WTC11 (cell line): Measurements from ENCODE around the gene NAA60. TPM values are rescaled to one million over a fixed set of nuclear protein-coding genes. Genes with fewer than 3 reads are reported as not detected.
A peak's percentile ranks its signal among the peaks of the same experiment; 100 is the strongest.

Experiments
- ATAC-seq: fragments of 200-7000 bp; cut with Tn5 transposase; 2 replicates; pipeline ENCODE4 v1.10.0; 2021; ENCODE audit warnings: mild to moderate bottlenecking, moderate library complexity
- CTCF ChIA-PET: fragments of 300-600 bp; sonication (Branson Sonifier 250); formaldehyde crosslinking; loops from one replicate; lab custom pipeline; 2021; ENCODE audit warnings: antibody characterized with exemption; lab: Charles Lee
- POLR2A ChIA-PET: fragments of 350-600 bp; sonication (Branson Sonifier 250); formaldehyde crosslinking; loops from one replicate; lab custom pipeline; 2021; ENCODE audit warnings: antibody characterized with exemption; lab: Charles Lee
- DNase-seq: peaks from one replicate; pipeline ENCODE4 v3.0.0; 2021; ENCODE audit warnings: low spot score
- H3K27ac Mint-ChIP-seq: 2 replicates; pipeline ENCODE4 v1.8.0; 2021; ENCODE audit warnings: mixed read lengths
- H3K27me3 Mint-ChIP-seq: 2 replicates; pipeline ENCODE4 v1.8.0; 2021; ENCODE audit warnings: low read depth, mild to moderate bottlenecking, moderate library complexity, mixed read lengths
- H3K36me3 Mint-ChIP-seq: 2 replicates; pipeline ENCODE4 v1.8.0; 2021; ENCODE audit warnings: mixed read lengths
- H3K4me1 Mint-ChIP-seq: 2 replicates; pipeline ENCODE4 v1.8.0; 2022; ENCODE audit warnings: mixed read lengths
- H3K4me3 Mint-ChIP-seq: 2 replicates; pipeline ENCODE4 v1.8.0; 2021; ENCODE audit warnings: mild to moderate bottlenecking, moderate library complexity, mixed read lengths
- H3K9me3 Mint-ChIP-seq: 2 replicates; pipeline ENCODE4 v1.8.0; 2021; ENCODE audit warnings: mixed read lengths
- CREM ChIP-seq: sonication (generic); formaldehyde crosslinking; IDR thresholded peaks from 2 replicates; pipeline ENCODE4 v1.8.1; 2022; ENCODE audit warnings: mild to moderate bottlenecking, missing genetic modification reagents, moderate library complexity
- IRF2 ChIP-seq: sonication (generic); formaldehyde crosslinking; IDR thresholded peaks from 2 replicates; pipeline ENCODE4 v1.8.0; 2022; ENCODE audit warnings: low read depth, missing genetic modification reagents, borderline replicate concordance
- NR2C2 ChIP-seq: sonication (generic); formaldehyde crosslinking; IDR thresholded peaks from 2 replicates; pipeline ENCODE4 v1.8.0; 2022; ENCODE audit warnings: mild to moderate bottlenecking, missing genetic modification reagents
- NR3C1 ChIP-seq: sonication (generic); formaldehyde crosslinking; conservative IDR thresholded peaks from 2 replicates; pipeline ENCODE4 v1.8.1; 2023; ENCODE audit warnings: low read depth, mild to moderate bottlenecking, missing genetic modification reagents
- OVOL2 ChIP-seq: fragments of 250-450 bp; sonication (Bioruptor Pico); IDR thresholded peaks from 2 replicates; pipeline ENCODE4 v1.9.0; 2021; ENCODE audit warnings: mild to moderate bottlenecking, borderline replicate concordance
- PRRX2 ChIP-seq: fragments of 250-450 bp; sonication (Bioruptor Pico); IDR thresholded peaks from 2 replicates; pipeline ENCODE4 v1.8.0; 2021; ENCODE audit warnings: mild to moderate bottlenecking
- RELA ChIP-seq: sonication (generic); formaldehyde crosslinking; IDR thresholded peaks from 2 replicates; pipeline ENCODE4 v1.8.1; 2022; ENCODE audit warnings: missing genetic modification reagents, mild to moderate bottlenecking, borderline replicate concordance
- ZBTB21 ChIP-seq: sonication (generic); formaldehyde crosslinking; IDR thresholded peaks from 2 replicates; pipeline ENCODE4 v1.8.1; 2023; ENCODE audit warnings: mild to moderate bottlenecking, missing genetic modification reagents, borderline replicate concordance
- ZNF121 ChIP-seq: sonication (generic); formaldehyde crosslinking; IDR thresholded peaks from 2 replicates; pipeline ENCODE4 v1.8.0; 2023; ENCODE audit warnings: missing genetic modification reagents
- ZNF219 ChIP-seq: sonication (generic); formaldehyde crosslinking; IDR thresholded peaks from 2 replicates; pipeline ENCODE4 v1.8.0; 2023; ENCODE audit warnings: missing genetic modification reagents, mild to moderate bottlenecking, borderline replicate concordance
- total RNA-seq: library from RNA; stranded (reverse); gene quantifications from 3 replicates; pipeline ENCODE4 v1.2.3, GENCODE V29; 2021
- TF ChIP-seq, protein P1 (sequence below): sonication (generic); formaldehyde crosslinking; IDR thresholded peaks from 2 replicates; pipeline ENCODE4 v1.8.1; 2023; ENCODE audit warnings: mild to moderate bottlenecking, missing genetic modification reagents, moderate library complexity
- TF ChIP-seq, protein P2 (sequence below): sonication (generic); formaldehyde crosslinking; IDR thresholded peaks from 2 replicates; pipeline ENCODE4 v1.8.0; 2023; ENCODE audit warnings: missing genetic modification reagents
- TF ChIP-seq, protein P3 (sequence below): fragments of 250-450 bp; sonication (Bioruptor Pico); IDR thresholded peaks from 2 replicates; pipeline ENCODE4 v1.9.0; 2021; ENCODE audit warnings: mild to moderate bottlenecking
- TF ChIP-seq, protein P4 (sequence below): sonication (generic); formaldehyde crosslinking; IDR thresholded peaks from 2 replicates; pipeline ENCODE4 v1.8.0; 2022; ENCODE audit warnings: mild to moderate bottlenecking, missing genetic modification reagents
- TF ChIP-seq, protein P5 (sequence below): sonication (generic); formaldehyde crosslinking; IDR thresholded peaks from 2 replicates; pipeline ENCODE4 v1.8.1; 2022; ENCODE audit warnings: mild to moderate bottlenecking, moderate library complexity, missing genetic modification reagents
- TF ChIP-seq, protein P6 (sequence below): fragments of 250-450 bp; sonication (Bioruptor Pico); IDR thresholded peaks from 2 replicates; pipeline ENCODE4 v1.9.0; 2021; ENCODE audit warnings: mild to moderate bottlenecking
- TF ChIP-seq, protein P7 (sequence below): sonication (generic); formaldehyde crosslinking; IDR thresholded peaks from 2 replicates; pipeline ENCODE4 v1.8.1; 2022; ENCODE audit warnings: mild to moderate bottlenecking, missing genetic modification reagents, moderate library complexity, borderline replicate concordance
- TF ChIP-seq, protein P8 (sequence below): sonication (generic); formaldehyde crosslinking; conservative IDR thresholded peaks from 2 replicates; pipeline ENCODE4 v1.8.1; 2022; ENCODE audit warnings: mild to moderate bottlenecking, missing genetic modification reagents
- TF ChIP-seq, protein P9 (sequence below): fragments of 250-450 bp; sonication (Bioruptor Pico); IDR thresholded peaks from 2 replicates; pipeline ENCODE4 v2.1.2; 2022; ENCODE audit warnings: mild to moderate bottlenecking, moderate library complexity
- TF ChIP-seq, protein P10 (sequence below): sonication (generic); formaldehyde crosslinking; IDR thresholded peaks from 2 replicates; pipeline ENCODE4 v1.8.1; 2023; ENCODE audit warnings: mild to moderate bottlenecking, missing genetic modification reagents
- TF ChIP-seq, protein P11 (sequence below): sonication (generic); formaldehyde crosslinking; IDR thresholded peaks from 2 replicates; pipeline ENCODE4 v1.8.0; 2022; ENCODE audit warnings: mild to moderate bottlenecking, missing genetic modification reagents

The NAA60 gene
- total RNA-seq, 1 experiment from 2014 or later: 50.3 TPM

DNA sequence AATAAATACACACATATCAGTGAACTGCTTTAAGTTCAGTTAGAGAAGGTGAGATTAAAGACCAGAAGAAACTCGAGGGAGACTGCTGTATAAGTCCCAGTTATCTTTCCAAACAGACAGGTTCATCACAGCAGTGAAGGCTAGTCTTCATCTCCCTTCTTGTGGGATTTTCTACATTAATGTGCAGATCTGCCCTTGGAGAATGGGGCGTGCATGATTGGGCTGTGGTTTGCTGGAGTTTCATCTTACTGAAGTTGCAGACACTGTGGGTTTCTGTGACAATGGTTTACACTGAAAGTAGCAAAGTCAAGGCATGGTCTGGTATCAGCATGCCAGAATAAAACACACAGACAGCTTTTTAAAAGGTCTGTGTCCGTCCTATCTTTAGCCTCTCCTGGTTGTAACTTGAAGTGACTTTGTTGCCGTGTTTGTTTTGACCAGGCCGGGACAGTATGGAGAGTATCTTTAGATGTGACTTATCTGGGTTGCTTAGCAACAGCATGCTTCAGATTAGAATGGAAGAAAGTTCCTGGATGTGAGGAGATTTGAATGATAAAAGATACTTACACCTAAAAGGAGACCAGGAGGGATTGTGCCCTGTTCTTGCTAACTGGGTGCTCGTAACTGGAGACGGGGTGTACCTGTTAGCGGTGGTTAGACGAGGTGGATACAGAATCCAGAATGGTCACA, 16.1 kb downstream of the NAA60 start (continued):
- TF ChIP-seq, protein P1, sequence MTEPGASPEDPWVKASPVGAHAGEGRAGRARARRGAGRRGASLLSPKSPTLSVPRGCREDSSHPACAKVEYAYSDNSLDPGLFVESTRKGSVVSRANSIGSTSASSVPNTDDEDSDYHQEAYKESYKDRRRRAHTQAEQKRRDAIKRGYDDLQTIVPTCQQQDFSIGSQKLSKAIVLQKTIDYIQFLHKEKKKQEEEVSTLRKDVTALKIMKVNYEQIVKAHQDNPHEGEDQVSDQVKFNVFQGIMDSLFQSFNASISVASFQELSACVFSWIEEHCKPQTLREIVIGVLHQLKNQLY (CRISPR knock-in tag): no peak
- no peak for TF ChIP-seq PRRX2 (CRISPR knock-in tag)

DNA sequence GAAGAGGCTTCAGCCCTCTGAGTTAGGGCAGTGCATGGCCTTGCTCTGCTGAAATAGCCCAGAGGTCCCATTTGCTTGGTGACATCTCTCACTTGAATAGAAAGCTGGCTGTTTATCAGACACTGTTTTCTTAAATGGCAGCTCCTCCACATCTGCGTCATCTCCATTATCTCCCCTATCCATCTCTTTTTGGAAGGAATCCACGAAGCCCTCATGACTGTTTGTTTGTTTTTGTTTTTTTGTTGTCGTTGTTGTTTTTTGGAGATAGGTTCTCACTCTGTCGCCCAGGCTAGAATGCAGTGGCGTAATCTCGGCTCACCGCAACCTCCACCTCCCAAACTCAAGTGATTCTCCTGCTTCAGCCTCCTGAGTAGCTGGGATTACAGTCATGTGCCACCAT, 16.6 kb downstream of the NAA60 start:
- ChIA-PET POLR2A (no interaction called here), CTCF (no interaction called here)
- Mint-ChIP-seq H3K4me3 (peak overlapping the region; percentile 87), H3K27ac (peak overlapping the region; percentile 71), H3K36me3 (no peaks in the 10 kb centered on the region), H3K9me3 (no peaks in the 10 kb centered on the region), H3K4me1 (peaks cover 46% of the 10 kb centered on the region), H3K27me3 (no peaks in the 10 kb centered on the region)
- ATAC-seq: no peak
- TF ChIP-seq NR2C2 (no peak), IRF2 (CRISPR knock-in tag) (no peak), PRRX2 (CRISPR knock-in tag) (no peak), ZNF121 (CRISPR knock-in tag) (no peak), CREM (CRISPR knock-in tag) (no peak), NR3C1 (no peak), RELA (CRISPR knock-in tag) (no peak), ZNF219 (CRISPR knock-in tag) (no peak), ZBTB21 (no peak), OVOL2 (CRISPR knock-in tag) (no peak)
- TF ChIP-seq, protein P2, sequence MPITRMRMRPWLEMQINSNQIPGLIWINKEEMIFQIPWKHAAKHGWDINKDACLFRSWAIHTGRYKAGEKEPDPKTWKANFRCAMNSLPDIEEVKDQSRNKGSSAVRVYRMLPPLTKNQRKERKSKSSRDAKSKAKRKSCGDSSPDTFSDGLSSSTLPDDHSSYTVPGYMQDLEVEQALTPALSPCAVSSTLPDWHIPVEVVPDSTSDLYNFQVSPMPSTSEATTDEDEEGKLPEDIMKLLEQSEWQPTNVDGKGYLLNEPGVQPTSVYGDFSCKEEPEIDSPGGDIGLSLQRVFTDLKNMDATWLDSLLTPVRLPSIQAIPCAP (CRISPR knock-in tag): no peak
- TF ChIP-seq, protein P3, sequence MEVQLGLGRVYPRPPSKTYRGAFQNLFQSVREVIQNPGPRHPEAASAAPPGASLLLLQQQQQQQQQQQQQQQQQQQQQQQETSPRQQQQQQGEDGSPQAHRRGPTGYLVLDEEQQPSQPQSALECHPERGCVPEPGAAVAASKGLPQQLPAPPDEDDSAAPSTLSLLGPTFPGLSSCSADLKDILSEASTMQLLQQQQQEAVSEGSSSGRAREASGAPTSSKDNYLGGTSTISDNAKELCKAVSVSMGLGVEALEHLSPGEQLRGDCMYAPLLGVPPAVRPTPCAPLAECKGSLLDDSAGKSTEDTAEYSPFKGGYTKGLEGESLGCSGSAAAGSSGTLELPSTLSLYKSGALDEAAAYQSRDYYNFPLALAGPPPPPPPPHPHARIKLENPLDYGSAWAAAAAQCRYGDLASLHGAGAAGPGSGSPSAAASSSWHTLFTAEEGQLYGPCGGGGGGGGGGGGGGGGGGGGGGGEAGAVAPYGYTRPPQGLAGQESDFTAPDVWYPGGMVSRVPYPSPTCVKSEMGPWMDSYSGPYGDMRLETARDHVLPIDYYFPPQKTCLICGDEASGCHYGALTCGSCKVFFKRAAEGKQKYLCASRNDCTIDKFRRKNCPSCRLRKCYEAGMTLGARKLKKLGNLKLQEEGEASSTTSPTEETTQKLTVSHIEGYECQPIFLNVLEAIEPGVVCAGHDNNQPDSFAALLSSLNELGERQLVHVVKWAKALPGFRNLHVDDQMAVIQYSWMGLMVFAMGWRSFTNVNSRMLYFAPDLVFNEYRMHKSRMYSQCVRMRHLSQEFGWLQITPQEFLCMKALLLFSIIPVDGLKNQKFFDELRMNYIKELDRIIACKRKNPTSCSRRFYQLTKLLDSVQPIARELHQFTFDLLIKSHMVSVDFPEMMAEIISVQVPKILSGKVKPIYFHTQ (CRISPR knock-in tag): no peak
- TF ChIP-seq, protein P4, sequence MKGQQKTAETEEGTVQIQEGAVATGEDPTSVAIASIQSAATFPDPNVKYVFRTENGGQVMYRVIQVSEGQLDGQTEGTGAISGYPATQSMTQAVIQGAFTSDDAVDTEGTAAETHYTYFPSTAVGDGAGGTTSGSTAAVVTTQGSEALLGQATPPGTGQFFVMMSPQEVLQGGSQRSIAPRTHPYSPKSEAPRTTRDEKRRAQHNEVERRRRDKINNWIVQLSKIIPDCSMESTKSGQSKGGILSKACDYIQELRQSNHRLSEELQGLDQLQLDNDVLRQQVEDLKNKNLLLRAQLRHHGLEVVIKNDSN: no peak
- TF ChIP-seq, protein P5, sequence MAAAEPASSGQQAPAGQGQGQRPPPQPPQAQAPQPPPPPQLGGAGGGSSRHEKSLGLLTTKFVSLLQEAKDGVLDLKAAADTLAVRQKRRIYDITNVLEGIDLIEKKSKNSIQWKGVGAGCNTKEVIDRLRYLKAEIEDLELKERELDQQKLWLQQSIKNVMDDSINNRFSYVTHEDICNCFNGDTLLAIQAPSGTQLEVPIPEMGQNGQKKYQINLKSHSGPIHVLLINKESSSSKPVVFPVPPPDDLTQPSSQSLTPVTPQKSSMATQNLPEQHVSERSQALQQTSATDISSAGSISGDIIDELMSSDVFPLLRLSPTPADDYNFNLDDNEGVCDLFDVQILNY (CRISPR knock-in tag): no peak
- TF ChIP-seq, protein P6, sequence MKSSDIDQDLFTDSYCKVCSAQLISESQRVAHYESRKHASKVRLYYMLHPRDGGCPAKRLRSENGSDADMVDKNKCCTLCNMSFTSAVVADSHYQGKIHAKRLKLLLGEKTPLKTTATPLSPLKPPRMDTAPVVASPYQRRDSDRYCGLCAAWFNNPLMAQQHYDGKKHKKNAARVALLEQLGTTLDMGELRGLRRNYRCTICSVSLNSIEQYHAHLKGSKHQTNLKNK (CRISPR knock-in tag): no peak
- TF ChIP-seq, protein P7, sequence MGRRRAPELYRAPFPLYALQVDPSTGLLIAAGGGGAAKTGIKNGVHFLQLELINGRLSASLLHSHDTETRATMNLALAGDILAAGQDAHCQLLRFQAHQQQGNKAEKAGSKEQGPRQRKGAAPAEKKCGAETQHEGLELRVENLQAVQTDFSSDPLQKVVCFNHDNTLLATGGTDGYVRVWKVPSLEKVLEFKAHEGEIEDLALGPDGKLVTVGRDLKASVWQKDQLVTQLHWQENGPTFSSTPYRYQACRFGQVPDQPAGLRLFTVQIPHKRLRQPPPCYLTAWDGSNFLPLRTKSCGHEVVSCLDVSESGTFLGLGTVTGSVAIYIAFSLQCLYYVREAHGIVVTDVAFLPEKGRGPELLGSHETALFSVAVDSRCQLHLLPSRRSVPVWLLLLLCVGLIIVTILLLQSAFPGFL: no peak
- TF ChIP-seq, protein P8, sequence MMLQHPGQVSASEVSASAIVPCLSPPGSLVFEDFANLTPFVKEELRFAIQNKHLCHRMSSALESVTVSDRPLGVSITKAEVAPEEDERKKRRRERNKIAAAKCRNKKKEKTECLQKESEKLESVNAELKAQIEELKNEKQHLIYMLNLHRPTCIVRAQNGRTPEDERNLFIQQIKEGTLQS (CRISPR knock-in tag): no peak
- TF ChIP-seq, protein P9, sequence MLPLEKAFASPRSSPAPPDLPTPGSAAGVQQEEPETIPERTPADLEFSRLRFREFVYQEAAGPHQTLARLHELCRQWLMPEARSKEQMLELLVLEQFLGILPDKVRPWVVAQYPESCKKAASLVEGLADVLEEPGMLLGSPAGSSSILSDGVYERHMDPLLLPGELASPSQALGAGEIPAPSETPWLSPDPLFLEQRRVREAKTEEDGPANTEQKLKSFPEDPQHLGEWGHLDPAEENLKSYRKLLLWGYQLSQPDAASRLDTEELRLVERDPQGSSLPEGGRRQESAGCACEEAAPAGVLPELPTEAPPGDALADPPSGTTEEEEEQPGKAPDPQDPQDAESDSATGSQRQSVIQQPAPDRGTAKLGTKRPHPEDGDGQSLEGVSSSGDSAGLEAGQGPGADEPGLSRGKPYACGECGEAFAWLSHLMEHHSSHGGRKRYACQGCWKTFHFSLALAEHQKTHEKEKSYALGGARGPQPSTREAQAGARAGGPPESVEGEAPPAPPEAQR (CRISPR knock-in tag): no peak
- TF ChIP-seq, protein P10, sequence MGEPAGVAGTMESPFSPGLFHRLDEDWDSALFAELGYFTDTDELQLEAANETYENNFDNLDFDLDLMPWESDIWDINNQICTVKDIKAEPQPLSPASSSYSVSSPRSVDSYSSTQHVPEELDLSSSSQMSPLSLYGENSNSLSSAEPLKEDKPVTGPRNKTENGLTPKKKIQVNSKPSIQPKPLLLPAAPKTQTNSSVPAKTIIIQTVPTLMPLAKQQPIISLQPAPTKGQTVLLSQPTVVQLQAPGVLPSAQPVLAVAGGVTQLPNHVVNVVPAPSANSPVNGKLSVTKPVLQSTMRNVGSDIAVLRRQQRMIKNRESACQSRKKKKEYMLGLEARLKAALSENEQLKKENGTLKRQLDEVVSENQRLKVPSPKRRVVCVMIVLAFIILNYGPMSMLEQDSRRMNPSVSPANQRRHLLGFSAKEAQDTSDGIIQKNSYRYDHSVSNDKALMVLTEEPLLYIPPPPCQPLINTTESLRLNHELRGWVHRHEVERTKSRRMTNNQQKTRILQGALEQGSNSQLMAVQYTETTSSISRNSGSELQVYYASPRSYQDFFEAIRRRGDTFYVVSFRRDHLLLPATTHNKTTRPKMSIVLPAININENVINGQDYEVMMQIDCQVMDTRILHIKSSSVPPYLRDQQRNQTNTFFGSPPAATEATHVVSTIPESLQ (CRISPR knock-in tag): no peak
- TF ChIP-seq, protein P11, sequence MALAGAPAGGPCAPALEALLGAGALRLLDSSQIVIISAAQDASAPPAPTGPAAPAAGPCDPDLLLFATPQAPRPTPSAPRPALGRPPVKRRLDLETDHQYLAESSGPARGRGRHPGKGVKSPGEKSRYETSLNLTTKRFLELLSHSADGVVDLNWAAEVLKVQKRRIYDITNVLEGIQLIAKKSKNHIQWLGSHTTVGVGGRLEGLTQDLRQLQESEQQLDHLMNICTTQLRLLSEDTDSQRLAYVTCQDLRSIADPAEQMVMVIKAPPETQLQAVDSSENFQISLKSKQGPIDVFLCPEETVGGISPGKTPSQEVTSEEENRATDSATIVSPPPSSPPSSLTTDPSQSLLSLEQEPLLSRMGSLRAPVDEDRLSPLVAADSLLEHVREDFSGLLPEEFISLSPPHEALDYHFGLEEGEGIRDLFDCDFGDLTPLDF (CRISPR knock-in tag): no peak
- no peak for DNase-seq
